ENCODE results near the gene ANKRD45.

GRCh38 chr1:173590557-173590956 lies 79.1 kb downstream of the ANKRD45 start:
- TF ChIP-seq, protein P1, sequence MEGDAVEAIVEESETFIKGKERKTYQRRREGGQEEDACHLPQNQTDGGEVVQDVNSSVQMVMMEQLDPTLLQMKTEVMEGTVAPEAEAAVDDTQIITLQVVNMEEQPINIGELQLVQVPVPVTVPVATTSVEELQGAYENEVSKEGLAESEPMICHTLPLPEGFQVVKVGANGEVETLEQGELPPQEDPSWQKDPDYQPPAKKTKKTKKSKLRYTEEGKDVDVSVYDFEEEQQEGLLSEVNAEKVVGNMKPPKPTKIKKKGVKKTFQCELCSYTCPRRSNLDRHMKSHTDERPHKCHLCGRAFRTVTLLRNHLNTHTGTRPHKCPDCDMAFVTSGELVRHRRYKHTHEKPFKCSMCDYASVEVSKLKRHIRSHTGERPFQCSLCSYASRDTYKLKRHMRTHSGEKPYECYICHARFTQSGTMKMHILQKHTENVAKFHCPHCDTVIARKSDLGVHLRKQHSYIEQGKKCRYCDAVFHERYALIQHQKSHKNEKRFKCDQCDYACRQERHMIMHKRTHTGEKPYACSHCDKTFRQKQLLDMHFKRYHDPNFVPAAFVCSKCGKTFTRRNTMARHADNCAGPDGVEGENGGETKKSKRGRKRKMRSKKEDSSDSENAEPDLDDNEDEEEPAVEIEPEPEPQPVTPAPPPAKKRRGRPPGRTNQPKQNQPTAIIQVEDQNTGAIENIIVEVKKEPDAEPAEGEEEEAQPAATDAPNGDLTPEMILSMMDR (IDR thresholded peaks at IDR 0.05; ENCODE audit: low read depth, low read length, poor library complexity, severe bottlenecking), result no peak
- no peak for TF ChIP-seq EZH2phosphoT487 (IDR thresholded peaks at IDR 0.05; ENCODE audit: borderline replicate concordance, low read length)
